ENCODE measurements around the gene VEGFB.
A peak's percentile ranks its signal among the peaks of the same experiment; 100 is the strongest.

VEGFB gene

DNA sequence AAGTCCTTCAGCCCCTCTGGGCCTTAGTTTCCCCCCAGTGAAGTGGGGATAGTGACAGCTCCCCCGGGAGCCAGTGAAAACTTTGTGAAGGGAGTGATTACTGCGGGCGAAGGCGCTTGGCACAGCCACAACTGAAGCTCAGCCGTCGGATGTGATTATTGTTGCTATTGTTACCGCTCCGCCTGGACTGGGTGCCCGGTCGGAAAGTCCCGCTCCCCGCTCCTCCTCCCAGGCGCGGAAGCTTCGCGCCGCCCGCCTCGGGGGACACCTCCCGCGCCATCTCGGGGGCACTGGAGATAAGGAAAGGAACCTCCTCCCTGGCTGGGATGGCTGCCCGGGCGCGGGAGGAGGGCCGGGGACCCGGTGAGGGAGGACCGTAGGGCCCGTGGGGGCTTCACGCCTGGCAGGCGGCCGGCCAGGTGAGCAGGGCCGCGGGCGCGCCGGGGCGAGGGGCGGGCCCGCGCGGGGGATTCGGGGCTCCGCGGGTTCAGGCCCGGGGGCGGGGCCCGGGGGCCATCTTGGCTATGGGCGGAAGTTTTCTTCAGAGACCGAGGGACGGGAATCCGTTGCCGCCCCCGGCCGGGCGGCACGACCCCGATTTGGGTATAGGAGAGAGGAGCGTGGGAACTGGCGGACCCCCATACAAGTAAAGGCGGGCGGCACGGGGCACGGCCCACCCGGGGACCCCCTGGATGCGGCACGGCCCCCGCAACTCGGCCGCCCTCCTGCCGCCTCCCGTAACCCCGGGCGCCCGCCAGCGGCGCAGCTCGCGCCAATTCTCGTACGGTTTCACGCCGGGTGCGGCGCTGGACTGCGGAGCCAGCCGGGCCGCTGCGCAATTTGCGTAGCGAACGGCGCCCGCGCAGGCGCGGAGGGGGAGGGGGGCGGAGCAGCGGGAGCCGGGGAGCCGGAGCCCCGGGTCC, 50.8 kb downstream of the VEGFB start, which contains the start of gene GPR137:
TSS of gene GPR137 (plus strand) at position 887 of the 923 bp plus-strand sequence. CDS start 677 bp downstream, outside the sequence.
- peak; percentile 92 for DNase-seq

GRCh38 chr11:64285885-64286800, 51.8 kb downstream of the VEGFB start:
- no peak for DNase-seq

DNA sequence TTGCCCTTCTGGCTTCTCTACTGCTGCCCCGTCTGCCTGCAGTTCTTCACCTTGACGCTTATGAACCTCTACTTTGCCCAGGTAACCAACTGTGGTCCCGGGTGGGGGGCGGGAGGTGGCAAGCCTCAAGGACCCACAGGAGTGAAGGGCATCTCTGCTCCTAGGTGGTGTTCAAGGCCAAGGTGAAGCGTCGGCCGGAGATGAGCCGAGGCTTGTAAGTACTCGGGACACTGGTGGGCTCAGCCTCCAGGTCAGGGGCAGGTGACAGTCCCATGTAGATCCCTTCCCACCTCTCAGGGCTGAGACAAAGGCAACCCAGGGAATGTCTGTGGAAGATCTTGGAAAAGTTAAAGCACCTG, 52.4 kb downstream of the VEGFB start:
- DNase-seq = no peak

DNA sequence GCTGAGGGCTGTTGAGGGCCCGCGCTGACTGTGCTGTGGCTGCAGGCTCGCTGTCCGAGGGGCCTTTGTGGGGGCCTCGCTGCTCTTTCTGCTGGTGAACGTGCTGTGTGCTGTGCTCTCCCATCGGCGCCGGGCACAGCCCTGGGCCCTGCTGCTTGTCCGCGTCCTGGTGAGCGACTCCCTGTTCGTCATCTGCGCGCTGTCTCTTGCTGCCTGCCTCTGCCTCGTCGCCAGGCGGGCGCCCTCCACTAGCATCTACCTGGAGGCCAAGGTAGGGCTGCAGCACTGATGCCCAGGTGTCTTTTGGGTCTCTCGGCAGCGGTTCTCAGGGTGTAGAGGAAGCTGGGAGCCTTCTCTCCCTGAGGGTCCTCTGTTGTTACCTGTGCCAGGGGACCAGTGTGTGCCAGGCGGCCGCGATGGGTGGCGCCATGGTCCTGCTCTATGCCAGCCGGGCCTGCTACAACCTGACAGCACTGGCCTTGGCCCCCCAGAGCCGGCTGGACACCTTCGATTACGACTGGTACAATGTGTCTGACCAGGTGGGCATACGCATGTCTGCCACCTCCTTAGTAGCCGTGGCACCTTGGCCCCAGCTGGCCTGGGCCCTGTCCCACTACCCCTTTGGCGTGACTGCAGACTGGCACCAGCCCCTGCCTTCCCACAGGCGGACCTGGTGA, 53.4 kb downstream of the VEGFB start:
- no peak for DNase-seq

GRCh38 chr11:64288353-64288750, 54.0 kb downstream of the VEGFB start:
- no peak for DNase-seq

Measured in activated CD8-positive, alpha-beta memory T cell treated with anti-CD3 and anti-CD28 coated beads, Interleukin-2, amount 50 U/mL, for 4 hours (primary cell).